Chondrocyte (in vitro differentiated cells): ENCODE measurements around the gene CBR1. TPM values are rescaled to one million over a fixed set of nuclear protein-coding genes. Genes with fewer than 3 reads are reported as not detected.

ENCODE experiments used
- total RNA-seq: library from RNA; stranded (reverse); gene quantifications from 3 replicates; pipeline ENCODE4 v1.2.1, GENCODE V29; 2021

CBR1 gene
- total RNA-seq, 1 donor from 2014 or later, result 17.6 TPM

Other genes with a start within 250 kb of the CBR1 start
- 10.9 to 14.4 TPM (median 11.9 TPM) in 3 replicates for gene SETD4, start 9.5 kb upstream of the CBR1 start, total RNA-seq
- gene CBR3, start 65.1 kb downstream of the CBR1 start, total RNA-seq, result 3.4 to 7.4 TPM (median 3.5 TPM) in 3 replicates
- gene DOP1B, start 86.8 kb downstream of the CBR1 start, total RNA-seq, result 17.1 to 23.1 TPM (median 17.8 TPM) in 3 replicates